GM23338 (cell line): Measurements from ENCODE around the gene RAB25.

Experiments used
- CREB1 ChIP-seq: fragments of 250-450 bp; sonication (Bioruptor Pico); IDR thresholded peaks from 2 replicates; pipeline ENCODE4 v1.5.0; 2020; ENCODE audit warnings: low read depth, mild to moderate bottlenecking, moderate library complexity
- CTCF ChIP-seq, 2 experiments: fragments of 200-600 bp in 1 of 2; sonication (generic) in 1 of 2; conservative IDR thresholded peaks; 2 replicates each; pipeline versions ENCODE4 v1.5.1 to v1.6.1; 2016 to 2017; ENCODE audit warnings: antibody characterized with exemption in 2 of 2, low read depth in 2 of 2, mild to moderate bottlenecking in 2 of 2, moderate library complexity in 1 of 2
- ETS1 ChIP-seq: IDR thresholded peaks from 2 replicates; pipeline ENCODE4 v1.6.1; 2016; ENCODE audit warnings: antibody characterized with exemption
- EZH2 ChIP-seq: fragments of 200-600 bp; sonication (generic); IDR thresholded peaks from one replicate; pipeline ENCODE4 v1.8.0; 2017; ENCODE audit warnings: antibody characterized with exemption, mild to moderate bottlenecking, low read depth; ENCODE audit not compliant: unreplicated experiment
- EZH2phosphoT487 ChIP-seq: fragments of 200-600 bp; sonication (generic); IDR thresholded peaks from one replicate; pipeline ENCODE4 v1.8.1; 2018; ENCODE audit warnings: antibody characterized with exemption; ENCODE audit not compliant: unreplicated experiment
- POLR2AphosphoS5 ChIP-seq: IDR thresholded peaks from 2 replicates; pipeline ENCODE4 v1.6.1; 2016; ENCODE audit warnings: antibody characterized with exemption, low read depth
- STAT1 ChIP-seq: IDR thresholded peaks from one replicate; pipeline ENCODE4 v1.6.1; 2016; ENCODE audit warnings: antibody characterized with exemption; ENCODE audit not compliant: unreplicated experiment
- TF ChIP-seq, protein P1 (sequence below): IDR thresholded peaks from one replicate; pipeline ENCODE4 v1.6.1; 2018; ENCODE audit warnings: antibody characterized with exemption; ENCODE audit not compliant: unreplicated experiment

DNA sequence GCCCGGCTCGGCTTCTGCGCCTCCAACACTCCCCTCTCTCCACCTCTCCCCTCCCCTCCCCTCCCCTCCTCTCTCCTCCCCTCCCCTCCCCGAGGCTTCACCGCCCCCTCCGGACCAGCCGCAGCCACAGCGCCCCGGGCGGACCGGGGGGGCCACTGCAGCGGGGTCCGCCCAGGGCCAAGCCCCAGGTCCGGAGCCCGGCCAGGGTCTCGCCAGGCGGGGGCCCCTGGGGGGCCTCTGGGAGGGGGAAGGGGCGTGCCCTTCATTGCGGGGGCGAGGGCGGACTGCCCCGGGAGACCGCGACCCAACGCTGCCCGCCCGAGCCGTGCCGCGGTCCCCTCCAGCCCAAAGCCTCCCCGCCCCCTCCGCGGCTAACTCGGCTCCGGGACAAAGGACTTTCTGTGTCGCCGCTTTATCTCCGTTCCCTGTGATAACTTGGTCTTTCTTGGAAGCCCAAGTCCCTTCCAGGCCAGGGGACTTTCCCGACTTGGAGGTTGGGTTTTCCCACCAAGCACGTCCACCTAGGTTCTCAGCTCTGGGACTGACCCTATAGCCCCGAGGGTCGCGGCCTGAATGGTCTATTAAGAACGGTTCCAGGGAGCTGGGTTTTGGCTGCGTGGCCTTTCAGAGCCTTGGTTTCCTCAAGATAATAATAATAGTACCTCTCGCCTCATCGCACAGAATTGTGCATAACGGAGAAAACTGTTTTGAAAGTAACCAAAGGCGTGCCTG lies 7.0 kb upstream of the RAB25 start, which contains the start of gene UBQLN4:
- TF ChIP-seq CTCF (conservative IDR thresholded peaks at IDR 0.05; ENCODE audit: low read depth in 2 of 2) (peak; percentile 28 to 69; a peak in 3 of 4 replicates), POLR2AphosphoS5 (no peak; the same call in 1 of the 2 replicates), EZH2phosphoT487 (no peak), EZH2 (no peak), CREB1 (CRISPR knock-in tag) (no peak), ETS1 (no peak), STAT1 (no peak)
- TF ChIP-seq, protein P1, sequence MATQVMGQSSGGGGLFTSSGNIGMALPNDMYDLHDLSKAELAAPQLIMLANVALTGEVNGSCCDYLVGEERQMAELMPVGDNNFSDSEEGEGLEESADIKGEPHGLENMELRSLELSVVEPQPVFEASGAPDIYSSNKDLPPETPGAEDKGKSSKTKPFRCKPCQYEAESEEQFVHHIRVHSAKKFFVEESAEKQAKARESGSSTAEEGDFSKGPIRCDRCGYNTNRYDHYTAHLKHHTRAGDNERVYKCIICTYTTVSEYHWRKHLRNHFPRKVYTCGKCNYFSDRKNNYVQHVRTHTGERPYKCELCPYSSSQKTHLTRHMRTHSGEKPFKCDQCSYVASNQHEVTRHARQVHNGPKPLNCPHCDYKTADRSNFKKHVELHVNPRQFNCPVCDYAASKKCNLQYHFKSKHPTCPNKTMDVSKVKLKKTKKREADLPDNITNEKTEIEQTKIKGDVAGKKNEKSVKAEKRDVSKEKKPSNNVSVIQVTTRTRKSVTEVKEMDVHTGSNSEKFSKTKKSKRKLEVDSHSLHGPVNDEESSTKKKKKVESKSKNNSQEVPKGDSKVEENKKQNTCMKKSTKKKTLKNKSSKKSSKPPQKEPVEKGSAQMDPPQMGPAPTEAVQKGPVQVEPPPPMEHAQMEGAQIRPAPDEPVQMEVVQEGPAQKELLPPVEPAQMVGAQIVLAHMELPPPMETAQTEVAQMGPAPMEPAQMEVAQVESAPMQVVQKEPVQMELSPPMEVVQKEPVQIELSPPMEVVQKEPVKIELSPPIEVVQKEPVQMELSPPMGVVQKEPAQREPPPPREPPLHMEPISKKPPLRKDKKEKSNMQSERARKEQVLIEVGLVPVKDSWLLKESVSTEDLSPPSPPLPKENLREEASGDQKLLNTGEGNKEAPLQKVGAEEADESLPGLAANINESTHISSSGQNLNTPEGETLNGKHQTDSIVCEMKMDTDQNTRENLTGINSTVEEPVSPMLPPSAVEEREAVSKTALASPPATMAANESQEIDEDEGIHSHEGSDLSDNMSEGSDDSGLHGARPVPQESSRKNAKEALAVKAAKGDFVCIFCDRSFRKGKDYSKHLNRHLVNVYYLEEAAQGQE: no peak
